PFSK-1 (cell line): ENCODE data around the gene PGBD2.

Experiments
- FOXP2 ChIP-seq: optimal IDR thresholded peaks from 2 replicates; pipeline ENCODE3; 2011; ENCODE audit warnings: borderline replicate concordance, control low read depth, inconsistent platforms; ENCODE audit not compliant: insufficient read depth; ENCODE audit errors: extremely low read length, extremely low read depth
- POLR2AphosphoS5 ChIP-seq: IDR thresholded peaks from 2 replicates; pipeline ENCODE4 v1.6.1; 2012; ENCODE audit warnings: low read depth, mild to moderate bottlenecking, control low read depth, low read length, moderate library complexity
- SIN3A ChIP-seq: IDR thresholded peaks from 2 replicates; pipeline ENCODE4 v1.6.1; 2012; ENCODE audit warnings: mild to moderate bottlenecking, low read length, moderate library complexity, borderline replicate concordance; ENCODE audit not compliant: insufficient read depth
- TAF1 ChIP-seq: IDR thresholded peaks from 2 replicates; pipeline ENCODE4 v1.6.1; 2012; ENCODE audit warnings: low read length, control low read depth, borderline replicate concordance; ENCODE audit not compliant: insufficient read depth
- TF ChIP-seq, protein P1 (sequence below), 2 experiments: IDR thresholded peaks; 2 replicates each; pipeline versions ENCODE4 v1.6.1 to v1.8.0; 2011 to 2012; ENCODE audit warnings: low read depth in 2 of 2, low read length in 2 of 2, control low read depth in 1 of 2, inconsistent platforms in 1 of 2, mild to moderate bottlenecking in 1 of 2, moderate library complexity in 1 of 2; ENCODE audit not compliant: insufficient read depth in 1 of 2

DNA sequence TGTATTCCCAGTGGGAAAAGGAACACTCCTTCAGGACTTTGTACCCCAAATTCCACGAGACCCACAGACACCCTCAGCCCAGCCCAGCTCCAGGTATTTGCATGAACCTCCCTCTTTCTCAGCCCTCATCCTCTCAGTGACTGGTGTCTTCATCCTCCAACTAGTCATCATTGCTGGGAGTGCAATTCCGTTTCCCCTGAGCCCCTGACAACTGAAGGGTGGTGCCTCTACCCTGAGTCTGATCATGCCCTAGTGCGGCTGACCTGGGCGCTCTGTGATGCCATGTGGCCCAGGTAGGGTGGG lies 43.4 kb upstream of the PGBD2 start:
- no peak for TF ChIP-seq POLR2AphosphoS5
- TF ChIP-seq FOXP2, result no peak
- TF ChIP-seq, protein P1, sequence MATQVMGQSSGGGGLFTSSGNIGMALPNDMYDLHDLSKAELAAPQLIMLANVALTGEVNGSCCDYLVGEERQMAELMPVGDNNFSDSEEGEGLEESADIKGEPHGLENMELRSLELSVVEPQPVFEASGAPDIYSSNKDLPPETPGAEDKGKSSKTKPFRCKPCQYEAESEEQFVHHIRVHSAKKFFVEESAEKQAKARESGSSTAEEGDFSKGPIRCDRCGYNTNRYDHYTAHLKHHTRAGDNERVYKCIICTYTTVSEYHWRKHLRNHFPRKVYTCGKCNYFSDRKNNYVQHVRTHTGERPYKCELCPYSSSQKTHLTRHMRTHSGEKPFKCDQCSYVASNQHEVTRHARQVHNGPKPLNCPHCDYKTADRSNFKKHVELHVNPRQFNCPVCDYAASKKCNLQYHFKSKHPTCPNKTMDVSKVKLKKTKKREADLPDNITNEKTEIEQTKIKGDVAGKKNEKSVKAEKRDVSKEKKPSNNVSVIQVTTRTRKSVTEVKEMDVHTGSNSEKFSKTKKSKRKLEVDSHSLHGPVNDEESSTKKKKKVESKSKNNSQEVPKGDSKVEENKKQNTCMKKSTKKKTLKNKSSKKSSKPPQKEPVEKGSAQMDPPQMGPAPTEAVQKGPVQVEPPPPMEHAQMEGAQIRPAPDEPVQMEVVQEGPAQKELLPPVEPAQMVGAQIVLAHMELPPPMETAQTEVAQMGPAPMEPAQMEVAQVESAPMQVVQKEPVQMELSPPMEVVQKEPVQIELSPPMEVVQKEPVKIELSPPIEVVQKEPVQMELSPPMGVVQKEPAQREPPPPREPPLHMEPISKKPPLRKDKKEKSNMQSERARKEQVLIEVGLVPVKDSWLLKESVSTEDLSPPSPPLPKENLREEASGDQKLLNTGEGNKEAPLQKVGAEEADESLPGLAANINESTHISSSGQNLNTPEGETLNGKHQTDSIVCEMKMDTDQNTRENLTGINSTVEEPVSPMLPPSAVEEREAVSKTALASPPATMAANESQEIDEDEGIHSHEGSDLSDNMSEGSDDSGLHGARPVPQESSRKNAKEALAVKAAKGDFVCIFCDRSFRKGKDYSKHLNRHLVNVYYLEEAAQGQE (IDR thresholded peaks at IDR 0.05; ENCODE audit: insufficient read depth in 1 of 2, low read depth in 2 of 2, low read length in 2 of 2), result no peak
- TF ChIP-seq TAF1, result no peak
- no peak for TF ChIP-seq SIN3A
